GM19043 (cell line): Measurements from ENCODE around the gene HHATL.

Experiments used
- ATAC-seq: cut with Tn5 transposase; IDR thresholded peaks from one replicate; pipeline ENCODE4 v1.9.1; 2021; ENCODE audit warnings: low read depth; ENCODE audit not compliant: unreplicated experiment

HHATL gene, protein sequence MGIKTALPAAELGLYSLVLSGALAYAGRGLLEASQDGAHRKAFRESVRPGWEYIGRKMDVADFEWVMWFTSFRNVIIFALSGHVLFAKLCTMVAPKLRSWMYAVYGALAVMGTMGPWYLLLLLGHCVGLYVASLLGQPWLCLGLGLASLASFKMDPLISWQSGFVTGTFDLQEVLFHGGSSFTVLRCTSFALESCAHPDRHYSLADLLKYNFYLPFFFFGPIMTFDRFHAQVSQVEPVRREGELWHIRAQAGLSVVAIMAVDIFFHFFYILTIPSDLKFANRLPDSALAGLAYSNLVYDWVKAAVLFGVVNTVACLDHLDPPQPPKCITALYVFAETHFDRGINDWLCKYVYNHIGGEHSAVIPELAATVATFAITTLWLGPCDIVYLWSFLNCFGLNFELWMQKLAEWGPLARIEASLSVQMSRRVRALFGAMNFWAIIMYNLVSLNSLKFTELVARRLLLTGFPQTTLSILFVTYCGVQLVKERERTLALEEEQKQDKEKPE

DNA sequence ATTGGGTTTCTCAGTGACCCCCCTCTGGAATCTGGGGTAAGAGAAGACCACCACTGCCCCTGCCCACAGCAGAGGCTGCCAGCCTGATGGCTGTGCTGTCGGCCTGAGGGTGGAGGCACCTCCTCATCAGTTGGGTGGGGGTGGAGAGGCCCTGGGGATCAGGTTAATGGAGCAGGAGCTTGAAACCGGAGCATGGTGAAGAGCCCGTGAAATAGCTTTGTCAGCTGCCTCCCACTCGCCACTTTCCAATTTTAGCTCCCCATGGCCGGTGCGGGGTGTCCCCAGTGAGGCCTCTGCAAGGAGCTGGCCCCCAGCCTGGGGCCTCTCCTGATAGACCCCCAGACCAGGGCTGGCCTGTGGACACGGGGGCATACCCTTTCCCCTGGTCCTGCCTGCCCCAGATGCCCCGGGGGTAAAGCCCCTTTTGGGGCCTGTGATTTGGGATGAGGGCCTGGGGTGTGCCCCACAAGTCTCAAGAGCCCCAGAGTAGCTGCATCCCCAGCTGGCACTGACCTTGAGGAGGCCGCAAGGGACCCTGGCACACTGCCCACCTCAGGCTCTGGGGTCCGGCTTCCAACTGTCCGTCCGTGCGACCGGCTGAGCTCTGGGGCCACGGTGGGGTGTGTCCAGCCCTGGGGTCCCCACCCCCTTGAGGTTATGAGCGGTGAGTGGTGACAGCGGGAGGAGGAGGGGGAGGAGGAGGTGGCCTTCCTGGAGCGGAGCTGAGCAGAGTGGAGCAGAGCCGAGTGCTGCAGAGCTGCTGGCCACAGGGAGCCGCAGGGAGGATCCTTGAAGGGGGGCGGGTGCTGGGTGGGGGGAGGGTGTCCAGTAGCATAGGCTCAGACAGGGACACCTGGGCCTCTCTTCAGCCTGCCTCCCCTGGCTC lies at the start of gene HHATL:
TSS of gene HHATL (minus strand) at position 733 of the 886 bp plus-strand sequence. CDS start 1,972 bp downstream, outside the sequence.
- no peak for ATAC-seq

DNA sequence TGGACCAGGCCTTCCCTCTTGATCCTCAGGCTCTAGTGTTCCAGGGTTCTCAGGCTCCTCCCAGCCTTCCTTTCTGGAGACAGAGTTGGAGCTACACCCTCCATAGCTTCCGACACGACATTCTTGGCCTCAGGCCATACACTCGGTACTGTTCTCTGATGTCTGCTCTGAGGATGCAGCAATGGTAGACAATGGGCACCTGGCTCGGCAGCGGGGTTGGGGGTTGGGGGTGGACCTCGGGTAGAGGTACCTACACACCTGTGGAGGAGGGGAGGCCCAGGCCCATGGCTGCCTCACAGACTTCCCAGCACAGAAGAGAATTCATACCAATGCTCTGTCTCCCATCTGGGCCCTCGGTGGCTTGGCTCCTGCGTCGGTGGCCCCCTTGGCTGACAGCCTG lies 49.0 kb upstream of the HHATL start:
- ATAC-seq: no peak

DNA sequence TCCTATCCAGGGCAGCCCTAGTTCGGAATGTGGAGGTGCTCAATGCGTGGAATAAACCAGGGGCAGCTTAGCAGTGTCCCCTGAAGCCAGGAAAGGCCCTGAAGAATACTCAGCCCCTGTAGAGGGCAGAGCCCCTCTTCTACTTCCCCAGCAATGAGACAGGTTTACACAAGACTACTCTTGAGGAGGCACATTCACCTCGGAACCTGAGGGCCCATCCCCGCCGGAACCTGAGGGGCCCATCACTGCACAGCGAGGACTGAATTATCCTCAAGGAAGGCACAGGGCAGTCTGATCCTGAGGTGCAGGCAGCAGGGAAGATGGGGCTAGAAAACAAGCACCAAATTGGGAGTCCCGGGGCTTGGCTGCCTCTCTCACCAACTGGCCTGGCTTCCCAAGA lies 48.2 kb upstream of the HHATL start:
- ATAC-seq: no peak

DNA sequence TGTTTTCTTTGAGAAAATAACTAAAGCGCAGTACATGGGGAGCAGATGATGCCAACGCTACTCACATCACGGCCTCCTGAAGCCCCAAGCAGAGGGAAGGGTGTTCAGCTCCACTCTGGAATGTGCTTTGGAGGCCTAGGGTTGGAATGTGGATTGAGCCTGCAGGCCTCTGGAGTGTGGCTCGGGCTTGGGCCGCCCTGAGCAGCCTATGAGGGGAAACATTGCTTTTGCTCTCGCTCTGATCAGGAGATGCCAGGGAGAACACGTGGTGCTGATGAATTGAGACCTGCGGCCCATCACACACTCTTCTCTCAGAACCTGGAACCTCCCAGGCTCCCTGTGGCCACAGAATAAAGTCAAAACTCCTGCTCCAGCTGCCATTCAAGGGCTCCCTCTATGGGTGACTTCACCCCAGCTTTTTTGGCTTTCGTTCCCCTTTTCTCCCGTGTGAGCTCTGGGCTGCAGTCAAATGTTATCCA lies 47.2 kb upstream of the HHATL start:
- ATAC-seq: no peak

DNA sequence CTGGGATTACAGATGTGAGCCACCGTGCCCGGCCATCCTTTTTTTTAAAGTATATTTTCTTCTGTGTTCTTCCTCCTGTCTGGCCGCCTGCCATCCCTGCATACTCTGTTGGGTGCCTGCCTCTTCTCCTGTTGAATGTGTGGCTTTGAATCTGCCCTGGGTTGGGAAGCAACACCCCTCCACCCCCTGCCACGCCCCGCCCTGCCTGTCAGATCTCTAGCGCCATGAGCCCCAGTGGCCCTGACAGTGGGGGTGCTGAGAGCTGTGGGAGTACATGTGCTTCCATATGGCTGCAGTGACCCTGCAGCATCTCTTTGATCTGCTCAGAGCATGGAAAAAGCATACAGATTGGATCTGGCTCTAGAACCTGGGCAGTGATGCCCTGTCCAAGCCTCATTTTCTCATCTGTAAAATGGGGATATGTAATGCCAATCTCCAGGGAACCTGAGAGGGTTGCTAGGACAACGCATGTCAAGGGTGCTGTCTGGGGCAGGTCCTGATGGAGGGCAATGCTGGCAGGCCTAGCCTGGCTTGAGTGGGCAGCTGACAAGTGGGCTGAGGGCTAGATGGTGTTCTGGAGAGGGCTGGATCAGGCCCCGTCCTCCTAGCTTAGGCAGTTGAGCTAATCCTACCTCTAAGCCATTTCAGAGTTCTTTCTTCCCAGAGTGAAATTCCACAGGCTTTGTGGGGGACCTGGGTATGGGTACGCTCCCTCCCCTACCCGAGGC lies 46.6 kb upstream of the HHATL start:
- no peak for ATAC-seq

DNA sequence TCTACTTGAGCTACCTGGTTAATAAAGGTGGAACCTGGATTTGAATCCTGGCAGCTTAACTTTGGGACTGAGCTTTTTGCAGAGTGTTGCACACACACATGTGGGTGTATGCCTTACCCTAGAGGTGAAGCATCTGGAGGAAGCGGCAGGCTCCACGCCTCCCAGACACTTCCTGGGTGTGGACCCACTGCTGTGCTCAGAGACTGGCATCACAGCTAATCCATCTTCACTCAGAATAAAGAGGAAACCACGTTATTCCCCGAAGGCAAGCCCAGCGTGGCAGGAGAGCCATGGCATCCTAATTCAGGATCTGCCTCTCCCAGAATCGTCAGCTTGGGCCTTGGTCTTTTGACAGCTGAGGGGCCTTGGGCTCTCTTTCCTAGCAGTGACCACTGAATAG lies 45.0 kb upstream of the HHATL start:
- no peak for ATAC-seq

DNA sequence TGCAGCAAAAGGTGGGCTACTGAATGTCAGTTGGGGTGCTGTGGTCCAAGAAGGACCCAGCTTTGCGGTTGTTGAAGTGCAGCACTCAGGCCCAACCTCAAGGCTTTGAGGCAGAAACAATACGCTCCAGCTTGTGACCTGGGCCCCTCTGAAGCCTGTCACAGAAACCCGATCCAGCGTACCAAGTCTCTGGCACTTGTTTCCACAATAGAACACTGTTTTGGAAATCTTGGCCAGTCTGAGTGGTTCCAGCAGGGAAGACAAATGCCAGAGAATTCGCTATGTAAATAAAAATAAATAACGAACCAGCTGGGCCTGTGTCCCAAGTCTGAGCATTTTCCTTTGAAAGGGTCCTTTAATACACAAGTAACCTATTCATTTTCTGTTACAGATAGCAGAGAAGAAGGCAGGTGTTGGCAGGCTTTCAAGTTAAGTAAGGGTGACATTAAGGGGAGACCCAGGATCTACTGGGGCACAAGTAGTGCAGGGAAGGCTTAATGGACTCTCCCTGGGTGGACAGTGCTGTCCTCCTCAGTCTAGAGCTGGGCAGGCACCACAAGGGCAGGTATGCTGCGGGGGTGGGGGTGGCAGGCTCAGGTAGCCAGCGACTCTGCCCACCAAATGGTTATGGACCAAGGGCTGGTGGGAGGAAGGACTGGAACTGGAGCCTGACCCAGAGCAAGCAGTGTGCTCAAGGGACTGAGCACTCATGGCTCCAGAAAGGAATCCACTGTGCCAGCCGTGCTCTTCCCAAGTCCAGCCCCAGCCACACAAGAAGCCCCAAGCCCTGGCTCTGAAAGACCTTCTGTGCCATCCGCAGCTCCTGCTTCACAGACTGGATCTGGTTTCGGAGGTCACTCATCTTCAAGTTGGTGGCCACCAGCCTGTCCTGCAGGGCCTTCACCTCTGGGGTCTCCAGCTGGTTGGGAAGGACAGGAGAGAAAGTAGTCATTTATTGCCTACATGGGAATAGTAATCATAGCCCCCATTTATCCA lies 44.2 kb upstream of the HHATL start:
- ATAC-seq: no peak

DNA sequence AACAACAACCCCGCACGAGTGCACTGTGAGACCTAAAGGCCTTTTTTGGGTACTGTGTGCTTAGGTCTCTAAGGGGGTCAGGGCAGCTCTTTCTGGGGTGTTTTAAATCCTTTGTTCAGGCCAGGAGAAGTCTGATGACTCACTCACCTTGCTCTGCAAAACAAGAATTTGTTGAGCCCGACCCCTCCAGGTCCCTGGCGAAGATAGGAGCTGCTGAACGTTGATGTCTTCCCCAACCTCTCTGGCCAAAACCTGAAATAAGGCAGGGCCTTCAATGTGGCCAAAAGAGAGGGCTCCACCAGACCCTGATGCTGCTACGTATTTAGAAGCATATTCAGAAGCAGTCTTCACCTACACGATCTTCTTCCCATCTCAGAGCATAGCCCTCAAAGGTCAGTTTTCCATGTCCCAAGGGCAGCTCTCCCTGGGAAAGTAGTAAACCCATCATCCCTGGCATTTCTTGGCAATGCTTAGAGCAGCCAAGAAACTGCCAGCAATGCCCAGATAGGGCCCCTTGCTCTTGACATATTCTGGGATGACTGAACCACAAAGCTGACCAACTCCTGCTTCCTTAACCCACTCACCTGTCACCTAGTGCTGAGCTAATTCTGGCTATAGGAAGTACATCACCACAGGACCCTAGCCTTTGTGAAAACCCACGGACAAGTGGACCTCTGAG lies 43.3 kb upstream of the HHATL start:
- no peak for ATAC-seq

DNA sequence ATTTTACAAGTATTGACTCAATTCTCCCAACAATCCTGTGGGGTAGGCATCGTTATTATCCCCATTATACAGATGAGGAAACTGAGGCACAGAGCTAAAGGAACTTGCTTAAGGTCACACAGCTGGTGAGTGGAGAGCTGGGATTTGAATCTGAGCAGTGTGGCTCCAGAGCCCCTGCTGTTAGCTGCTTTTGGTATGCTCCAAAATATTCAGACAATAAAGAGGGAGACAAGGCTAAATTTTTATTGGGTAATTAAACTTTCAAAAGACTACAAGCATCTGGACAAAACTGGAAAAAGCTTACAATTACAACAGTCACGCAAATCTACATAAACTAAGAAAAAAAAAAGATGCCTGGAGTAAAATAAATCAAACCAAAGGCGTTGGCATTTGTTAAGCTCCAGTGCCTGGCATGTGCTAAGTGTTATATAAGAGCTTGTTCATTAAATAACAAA lies 42.7 kb upstream of the HHATL start:
- no peak for ATAC-seq

DNA sequence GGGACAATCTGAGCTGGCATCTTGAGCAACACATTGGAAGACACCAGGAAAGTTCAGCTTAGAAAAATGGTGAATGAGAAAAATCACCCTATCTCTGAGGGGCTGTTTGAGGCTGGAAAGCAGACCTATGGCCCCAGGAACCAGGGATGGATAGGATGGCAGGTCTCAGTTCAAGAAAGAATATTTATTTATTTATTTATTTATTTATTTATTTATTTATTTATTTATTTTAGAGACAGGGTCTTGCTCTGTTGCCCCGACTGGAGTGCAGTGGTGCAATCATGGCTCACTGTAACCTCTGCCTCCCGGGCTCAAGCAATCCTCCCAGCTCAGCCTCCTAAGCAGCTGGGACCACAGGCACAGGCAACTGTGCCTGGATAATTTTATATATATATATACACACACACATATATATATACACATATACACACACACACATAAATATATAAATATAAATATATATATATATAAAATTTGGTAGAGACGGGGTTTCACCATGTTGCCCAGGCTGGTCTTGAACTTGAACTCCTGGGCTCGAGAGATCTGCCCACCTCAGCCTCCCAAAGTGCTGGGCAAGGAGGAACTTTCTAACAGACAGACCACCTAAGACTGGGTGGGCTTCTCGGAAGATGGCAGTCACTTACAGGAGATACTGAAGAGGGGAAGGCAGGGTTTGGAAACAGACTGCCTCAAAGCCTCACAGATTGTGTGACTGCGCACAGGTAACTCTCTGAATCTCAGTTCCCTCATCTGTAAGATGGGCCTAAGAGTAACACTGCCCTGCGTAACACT lies 40.8 kb upstream of the HHATL start:
- no peak for ATAC-seq

DNA sequence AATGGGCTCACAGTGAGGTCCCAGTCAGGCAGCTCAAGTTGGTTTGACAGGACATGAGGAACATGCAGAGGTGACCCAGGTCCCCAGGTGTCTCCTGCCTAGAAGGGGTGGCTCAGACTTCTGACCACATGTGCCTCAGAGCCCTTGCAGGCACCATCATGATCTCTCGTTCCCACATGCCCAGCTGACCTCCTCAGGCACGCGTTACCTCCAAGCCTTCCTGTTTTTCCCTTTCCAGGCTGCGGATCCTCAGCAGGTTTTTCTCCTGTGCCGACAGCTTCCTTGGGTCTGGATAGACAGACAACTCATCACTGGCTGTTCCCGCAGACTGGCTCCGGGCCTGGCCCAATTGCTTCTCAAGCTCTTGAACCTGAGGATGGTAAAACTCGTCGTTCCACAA lies 40.1 kb upstream of the HHATL start:
- no peak for ATAC-seq

DNA sequence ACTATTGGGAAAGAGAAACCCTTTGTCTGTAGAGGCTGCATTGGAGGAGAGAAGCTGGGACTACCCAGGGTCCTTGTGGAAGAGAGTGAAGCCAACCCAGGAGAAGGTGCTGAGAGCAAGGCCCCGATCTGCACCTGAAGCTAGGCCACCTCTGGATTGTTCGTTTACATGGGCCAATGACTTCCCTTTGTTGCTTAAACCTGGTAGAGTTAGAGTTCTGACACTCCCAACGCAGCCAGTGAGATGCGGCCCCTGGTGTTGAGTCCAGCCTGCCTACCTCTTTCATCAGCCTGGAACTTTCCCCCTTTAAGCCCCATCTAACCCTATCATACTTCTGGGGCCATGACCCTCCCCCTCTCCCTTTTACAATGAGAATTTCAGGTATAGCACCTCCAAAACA lies 39.7 kb upstream of the HHATL start:
- no peak for ATAC-seq

DNA sequence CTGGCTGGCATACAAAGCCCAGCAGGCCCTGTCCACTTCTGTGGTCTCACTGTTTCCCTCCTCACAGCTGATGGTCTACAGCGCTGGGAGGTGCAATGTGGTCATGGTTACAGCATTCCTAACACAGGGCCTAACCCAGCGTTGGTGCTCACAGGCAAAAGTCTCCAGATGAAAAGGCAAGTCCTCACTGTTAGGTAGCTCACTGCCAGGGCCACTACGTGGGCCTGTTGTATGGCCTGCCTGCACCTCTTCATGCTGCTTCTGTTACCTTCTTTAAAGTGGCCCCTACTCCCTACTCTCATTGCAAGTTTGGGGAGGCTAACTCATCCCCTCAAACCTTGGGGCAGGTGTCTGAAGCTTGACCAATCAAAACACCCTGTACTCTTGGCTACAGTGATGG lies 39.2 kb upstream of the HHATL start:
- no peak for ATAC-seq

DNA sequence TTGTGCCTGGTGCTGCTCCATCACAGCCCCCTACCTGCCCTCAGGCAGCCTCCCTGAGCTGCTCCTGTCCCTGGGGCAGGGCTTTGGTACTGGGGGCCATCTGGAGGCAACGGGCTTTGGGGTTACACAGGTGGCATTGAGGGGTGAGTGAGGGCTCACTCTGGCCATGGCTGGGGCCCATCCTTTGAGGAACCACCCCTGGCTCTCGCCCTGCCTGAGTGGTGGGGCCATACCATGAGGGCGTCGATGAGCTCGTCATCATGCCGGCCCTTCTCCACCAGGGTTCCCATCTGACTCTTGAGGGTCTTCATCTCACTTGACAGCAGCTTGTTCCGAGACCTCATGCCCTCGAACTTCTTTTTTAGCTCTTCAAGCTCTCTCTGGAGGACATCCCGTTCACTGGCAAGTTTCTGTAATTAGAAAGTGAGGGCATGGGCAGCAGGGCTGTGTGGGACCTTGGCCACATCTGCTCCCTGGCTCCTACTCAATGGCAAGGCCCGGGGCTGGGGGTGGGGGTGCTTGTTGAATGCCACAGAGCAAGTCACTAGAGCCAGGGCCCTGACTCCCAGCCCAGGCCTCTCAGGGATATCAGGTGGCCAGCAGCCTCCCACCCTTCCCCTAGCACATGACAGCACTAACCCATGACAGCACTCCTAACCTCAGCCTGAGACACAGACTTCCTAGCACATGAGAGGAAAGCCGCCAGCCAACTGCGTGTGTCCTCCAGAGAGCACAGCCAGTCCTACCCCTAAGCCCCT lies 37.0 kb upstream of the HHATL start:
- no peak for ATAC-seq

DNA sequence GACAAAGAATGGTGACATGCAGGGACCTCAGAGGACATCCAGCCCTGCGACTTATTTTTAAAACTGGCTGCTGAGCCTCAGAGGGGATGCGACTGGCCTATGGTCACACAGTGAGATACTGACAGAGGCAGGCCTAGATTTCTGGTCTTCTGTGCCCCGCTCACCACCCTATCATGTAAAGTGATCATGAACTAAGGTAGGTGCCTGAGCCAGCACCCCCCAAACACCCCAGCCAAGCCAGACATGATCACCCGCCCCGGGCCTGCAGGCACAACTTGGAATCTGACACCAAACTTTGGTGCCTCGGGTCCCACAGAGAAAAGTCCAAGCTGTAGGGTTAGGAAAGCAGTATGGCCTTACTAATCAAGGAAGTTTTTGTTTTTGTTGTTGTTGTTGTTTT lies 33.9 kb upstream of the HHATL start:
- no peak for ATAC-seq

DNA sequence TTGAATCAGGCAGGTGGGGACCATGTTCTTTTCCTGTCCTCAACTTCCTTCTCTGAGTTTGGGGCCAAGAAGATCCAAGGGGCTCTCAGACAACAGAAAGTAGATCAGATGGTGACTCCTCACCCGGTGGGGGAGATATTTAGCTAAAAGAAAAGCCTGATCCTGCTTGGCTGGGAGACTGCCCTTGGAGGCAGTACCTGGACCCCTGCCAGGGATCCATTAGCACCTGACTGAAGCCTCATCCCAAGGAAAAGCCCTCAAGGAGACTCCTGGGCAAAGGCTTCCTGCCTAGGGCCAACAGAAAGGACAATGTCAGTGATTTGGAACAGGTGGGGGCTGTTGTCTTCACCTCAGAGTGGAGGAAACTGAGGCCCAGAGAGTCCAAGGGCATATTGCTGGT lies 33.5 kb upstream of the HHATL start:
- ATAC-seq: no peak

DNA sequence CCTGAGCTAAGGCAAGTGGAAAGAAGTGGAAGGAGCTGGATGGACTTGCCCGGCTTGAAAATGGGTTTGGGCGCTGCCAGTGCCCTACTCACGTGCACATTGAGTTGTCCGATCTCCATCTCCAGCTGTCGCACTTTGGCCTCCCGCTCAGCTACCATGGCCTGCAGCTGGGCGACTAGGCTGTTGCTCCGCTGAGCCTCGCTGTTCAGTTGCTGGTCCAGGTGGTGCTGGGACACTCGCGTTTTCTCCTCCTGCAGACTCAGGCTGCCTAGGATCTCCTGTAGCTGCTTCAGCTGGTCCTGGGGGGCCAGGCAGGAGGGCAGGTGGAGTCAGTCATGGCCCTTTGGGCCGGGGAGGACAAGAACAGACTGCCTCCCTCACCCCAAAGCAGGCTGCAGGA lies 33.0 kb upstream of the HHATL start:
- ATAC-seq: no peak
